HG03025 (cell line): ENCODE data around the gene ORC3.

Experiments
- ATAC-seq: cut with Tn5 transposase; IDR thresholded peaks from one replicate; pipeline ENCODE4 v1.9.1; 2021; ENCODE audit warnings: mild to moderate bottlenecking, moderate library complexity; ENCODE audit not compliant: unreplicated experiment, low FRiP score

Gene ORC3

DNA sequence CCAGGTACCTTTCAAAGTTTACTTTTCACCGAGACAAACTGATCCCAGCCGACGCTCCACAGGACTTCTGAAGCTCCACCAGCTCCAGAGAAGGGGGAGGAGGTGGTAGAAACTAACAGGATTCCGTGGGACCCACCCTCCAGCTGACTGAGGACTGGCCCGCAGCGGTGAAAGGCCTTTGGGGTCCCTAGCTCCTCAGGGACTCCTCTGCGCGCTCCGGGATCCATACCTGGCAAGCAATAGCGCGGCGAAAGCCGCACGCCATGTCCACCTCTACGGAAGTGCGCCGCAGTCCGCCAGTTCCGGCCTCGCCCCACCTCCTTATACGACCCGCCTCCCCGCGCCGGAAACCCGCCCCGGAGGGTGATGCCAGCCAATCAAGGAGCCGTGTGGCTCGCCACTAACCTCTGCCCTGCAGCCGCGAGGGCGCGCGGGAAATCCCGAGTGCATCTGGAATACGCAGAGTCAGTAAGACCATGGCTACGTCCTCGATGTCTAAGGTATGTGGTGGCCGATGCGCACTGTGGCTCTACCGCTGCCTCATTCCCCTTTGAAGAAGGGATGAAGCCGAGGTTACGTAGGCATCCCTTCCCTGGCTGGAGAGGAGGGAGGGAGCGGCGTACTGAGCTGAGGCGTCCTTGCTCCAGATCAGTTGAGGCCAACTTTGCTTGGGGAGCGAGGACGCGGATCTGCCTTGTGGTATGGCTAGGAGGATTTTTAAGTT, at the start of gene ORC3, which contains the start of gene RARS2:
Gene ORC3 (plus strand): TSS at position 443 of the 724 bp plus-strand sequence. CDS start 34 bp downstream, at position 477.
Gene RARS2 (minus strand): TSS at position 295 of the 724 bp plus-strand sequence. CDS start 30 bp downstream, at position 265.
- peak; percentile 100 for ATAC-seq

- no peak for ATAC-seq
Observed at GRCh38 chr6:87540539-87540938, 49.4 kb upstream of the ORC3 start.

GRCh38 chr6:87541041-87541440, 48.9 kb upstream of the ORC3 start:
- no peak for ATAC-seq

- ATAC-seq: no peak
Observed at GRCh38 chr6:87541744-87542143, 48.2 kb upstream of the ORC3 start.

DNA sequence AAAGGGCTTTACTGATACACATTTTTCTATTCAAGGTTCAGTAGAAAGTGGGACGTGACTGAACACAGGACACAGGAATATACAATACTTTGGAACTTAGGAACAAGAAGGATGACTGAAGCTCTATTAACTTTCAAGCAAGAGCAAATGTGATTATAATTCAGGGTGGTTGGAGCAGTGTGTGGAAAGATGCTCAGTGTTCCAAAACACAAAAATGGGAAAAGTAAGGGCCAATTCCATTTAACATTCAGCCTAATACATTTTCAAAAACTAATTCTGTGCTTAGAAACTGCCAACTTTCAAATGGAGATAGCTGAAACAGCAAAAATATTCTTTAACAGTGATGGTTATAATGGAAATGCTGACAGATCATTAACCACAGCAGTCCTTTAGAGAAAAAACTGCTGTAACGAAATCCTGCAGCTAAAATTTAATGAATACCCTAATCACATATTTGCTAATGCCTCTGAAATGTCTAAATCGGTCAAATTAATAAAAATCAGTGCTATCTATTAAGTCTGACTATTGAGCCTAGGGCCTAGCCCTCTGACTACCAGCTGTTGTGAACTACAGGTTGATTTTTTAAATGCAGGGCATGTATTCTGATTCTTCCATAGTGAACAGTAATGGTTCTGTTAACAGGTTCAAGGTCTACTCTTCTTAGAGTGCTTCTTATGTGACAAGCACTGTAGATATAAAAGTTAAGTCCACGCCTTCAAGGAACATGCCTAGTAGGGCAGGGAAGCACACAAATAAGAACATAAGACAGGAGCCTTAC, 46.0 kb upstream of the ORC3 start:
- ATAC-seq: no peak

- peak; percentile 71 for ATAC-seq
Observed at GRCh38 chr6:87544474-87544735, 45.5 kb upstream of the ORC3 start.

DNA sequence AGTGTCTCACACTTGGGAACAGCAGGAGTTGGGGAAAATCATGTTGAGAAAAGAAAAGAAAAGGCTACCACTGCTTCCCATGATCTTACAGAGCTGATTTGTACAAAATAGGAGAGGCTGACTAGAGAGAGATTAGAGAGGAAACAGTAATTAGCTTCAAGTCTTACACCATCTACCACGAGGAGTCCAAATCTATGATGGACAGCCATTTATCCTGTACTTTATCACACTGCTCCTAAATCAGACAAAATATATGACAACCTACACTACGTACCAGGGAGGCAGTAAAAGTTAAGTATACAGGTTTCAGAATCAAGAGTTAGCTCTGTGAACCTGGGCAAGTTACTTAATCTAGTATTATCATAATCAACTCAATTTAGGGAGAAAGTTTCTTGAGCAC, 38.1 kb upstream of the ORC3 start:
- ATAC-seq: no peak

GRCh38 chr6:87553159-87553765, 36.7 kb upstream of the ORC3 start:
- no peak for ATAC-seq

GRCh38 chr6:87555506-87555905, 34.4 kb upstream of the ORC3 start:
- ATAC-seq: no peak

DNA sequence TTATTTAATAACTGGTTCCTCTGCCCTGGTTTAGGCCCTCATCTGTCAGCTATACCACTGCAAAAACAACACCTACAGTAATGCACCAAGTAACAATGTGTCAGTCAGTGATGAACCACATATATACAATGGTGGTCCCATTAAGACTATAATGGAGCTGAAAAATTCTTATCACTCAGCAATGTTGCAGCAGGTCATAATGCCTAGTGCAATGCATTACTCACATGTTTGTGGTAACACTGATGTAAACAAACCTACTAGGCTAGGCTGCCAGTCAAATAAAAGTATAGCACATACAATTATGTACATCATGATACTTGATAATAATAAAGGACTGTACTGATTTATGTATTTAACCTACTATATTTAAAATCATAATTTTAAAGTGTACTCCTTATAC, 31.5 kb upstream of the ORC3 start:
- no peak for ATAC-seq

DNA sequence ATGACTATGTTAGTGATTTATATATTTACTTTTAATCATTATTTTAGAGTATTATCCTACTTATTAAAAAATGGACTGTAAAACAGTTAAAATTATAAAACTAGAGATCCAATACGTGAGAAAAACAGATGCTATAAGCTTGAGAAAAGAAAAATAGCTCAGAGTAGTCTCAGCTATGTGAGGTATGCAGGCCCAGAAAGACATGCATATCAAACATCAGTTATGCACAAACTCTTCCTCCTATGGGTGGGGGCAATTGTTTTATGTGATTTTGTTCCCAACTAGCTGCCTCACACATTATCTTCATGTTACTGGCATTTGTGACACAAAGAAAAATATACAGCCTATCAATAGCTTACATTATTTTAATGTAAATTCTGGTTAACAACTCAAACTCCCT, 28.9 kb upstream of the ORC3 start:
- ATAC-seq: no peak

DNA sequence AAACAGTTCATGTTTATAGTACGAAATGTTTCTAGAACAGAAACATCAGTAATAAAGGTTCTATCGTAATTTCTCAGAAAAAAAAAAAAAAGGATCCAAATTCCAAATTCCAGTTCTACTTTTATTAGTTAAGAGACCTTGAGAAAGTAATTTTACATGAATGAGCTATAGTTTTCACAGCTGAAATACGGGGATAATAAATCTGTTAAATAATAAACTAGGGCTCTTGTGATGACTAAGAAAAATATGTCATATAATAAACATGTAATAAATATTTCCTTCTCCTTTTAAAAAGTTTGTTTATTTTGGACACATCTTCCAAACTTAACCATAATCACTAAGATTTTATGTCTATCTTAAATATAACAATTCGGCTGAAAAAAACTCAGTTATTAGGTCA, 17.9 kb upstream of the ORC3 start:
- ATAC-seq: no peak

- ATAC-seq: no peak
Observed at GRCh38 chr6:87572883-87573282, 17.1 kb upstream of the ORC3 start.

- no peak for ATAC-seq
Observed at GRCh38 chr6:87573307-87574024, 16.5 kb upstream of the ORC3 start.

DNA sequence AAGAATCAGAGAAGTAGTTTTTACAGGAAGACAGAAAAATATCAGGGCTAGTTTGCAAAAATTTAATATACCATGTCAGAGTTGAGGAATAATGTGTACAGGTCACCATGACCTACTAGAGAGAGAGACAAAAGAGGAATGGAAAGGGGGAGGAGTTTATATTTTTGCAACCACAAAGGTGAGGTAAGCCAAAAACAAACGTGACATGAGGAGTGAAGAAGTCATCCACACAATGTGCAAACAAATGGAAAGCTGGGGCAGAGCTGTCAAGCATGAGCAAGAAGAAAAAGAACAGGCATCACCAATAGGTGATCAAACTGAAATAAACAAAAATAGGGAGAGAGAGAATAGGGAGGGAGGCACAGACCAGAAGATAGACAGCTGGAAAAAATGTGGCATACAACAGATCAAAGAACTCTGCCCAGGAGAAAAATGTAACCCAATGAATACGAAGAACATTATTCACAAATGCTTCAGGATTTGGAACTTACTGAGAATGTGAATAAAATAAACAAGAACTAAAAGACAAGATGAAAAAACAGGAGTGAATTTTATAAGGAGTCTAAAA, 15.6 kb upstream of the ORC3 start:
- no peak for ATAC-seq

DNA sequence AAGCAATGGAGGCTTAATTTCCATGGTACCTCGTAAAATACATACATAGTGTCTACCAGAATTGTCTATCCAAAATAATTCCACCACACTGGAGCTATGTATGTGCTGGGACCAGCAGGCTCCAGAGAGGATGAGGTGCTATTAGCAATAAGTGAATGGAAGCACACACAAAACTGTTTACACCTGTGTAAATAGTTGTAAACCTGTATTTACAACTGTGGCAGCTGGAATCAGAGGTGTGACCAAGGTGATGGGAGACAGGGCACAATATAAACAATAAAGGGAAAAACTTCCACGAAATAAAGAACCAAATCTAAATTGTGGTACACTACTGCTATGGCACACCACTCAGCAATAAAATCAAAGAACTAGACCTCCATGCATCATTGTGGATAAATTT, 14.5 kb upstream of the ORC3 start:
- no peak for ATAC-seq

DNA sequence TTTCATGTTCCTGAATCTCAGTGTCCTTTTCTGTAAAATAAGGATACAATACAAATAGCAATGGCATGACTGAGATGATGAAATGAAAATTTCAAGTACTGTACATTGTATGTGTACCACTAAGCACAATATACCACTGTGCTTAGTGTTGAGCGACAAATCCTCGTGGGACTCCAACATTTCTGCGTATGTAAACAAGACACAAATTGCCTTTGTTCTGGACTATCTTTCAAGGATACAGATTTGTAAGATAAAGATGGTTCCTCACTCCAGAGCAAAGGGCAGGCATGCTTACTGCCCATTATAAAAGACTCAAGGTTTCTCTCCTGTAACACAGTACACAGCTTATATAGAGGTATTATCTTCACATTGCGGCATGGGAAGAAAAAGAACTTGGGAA, 6.1 kb upstream of the ORC3 start:
- ATAC-seq: no peak

DNA sequence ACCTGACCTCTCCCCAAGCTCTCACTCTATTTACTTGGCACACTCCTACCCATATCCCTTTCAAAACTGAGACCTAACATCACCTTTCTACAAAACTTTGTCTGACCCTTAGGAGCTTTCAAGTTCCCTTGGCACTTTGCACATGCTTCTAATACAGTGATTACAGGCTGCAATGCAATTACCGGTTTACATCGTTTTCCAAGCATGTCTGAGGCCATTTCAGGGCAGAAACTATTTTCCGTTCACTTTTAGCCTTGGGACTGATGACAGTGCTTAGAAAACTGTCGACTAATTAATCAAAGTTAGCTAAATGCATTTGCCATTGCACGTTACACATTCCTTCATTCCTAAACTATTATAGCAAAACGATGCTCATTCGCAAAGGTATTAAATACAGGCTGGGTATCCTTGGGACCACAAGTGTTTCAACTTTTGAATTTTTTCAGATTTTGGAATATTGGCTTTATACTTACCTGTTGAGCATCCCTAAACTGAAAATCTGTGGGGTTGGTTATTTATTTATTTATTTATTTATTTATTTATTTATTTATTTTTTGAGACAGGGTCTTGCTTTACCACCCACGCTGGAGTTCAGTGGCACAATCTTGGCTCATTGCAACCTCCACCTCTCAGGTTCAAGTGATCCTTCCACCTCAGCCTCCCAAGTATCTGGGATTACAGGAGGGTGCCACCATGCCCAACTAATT, 3.4 kb upstream of the ORC3 start:
- no peak for ATAC-seq

GRCh38 chr6:87588756-87589407, 1.1 kb upstream of the ORC3 start:
- ATAC-seq: no peak

- ATAC-seq: no peak
Observed at GRCh38 chr6:87590417-87590880, 514 bp downstream of the ORC3 start.
